ENCODE results near the gene FCAR. TPM values are rescaled to one million over a fixed set of nuclear protein-coding genes. Genes with fewer than 3 reads are reported as not detected.
"Not testable (repeated sequence)": the region's sequence is repeated elsewhere in the genome, so short reads cannot be mapped to it uniquely, and the experiment has no call there.

Gene FCAR
- polyA plus RNA-seq (ENCODE audit: insufficient read length): 0.27 TPM
- long read RNA-seq, donor 1: 0 reads
- long read RNA-seq, donor 2: 0 reads
- long read RNA-seq, donor 3: 0 reads
- long read RNA-seq, donor 4: 0 reads
- long read RNA-seq, donor 5: 0 reads
- long read RNA-seq, donor 6: 0 reads
- long read RNA-seq, donor 7: 0 reads
- long read RNA-seq, donor 8: 0 reads

GRCh38 chr19:54873990-54874389 lies at the start of gene FCAR:
FCAR (plus strand) TSS chr19:54874235; CDS start chr19:54874290, 55 bp downstream.
- DNase-seq: no peak

DNA sequence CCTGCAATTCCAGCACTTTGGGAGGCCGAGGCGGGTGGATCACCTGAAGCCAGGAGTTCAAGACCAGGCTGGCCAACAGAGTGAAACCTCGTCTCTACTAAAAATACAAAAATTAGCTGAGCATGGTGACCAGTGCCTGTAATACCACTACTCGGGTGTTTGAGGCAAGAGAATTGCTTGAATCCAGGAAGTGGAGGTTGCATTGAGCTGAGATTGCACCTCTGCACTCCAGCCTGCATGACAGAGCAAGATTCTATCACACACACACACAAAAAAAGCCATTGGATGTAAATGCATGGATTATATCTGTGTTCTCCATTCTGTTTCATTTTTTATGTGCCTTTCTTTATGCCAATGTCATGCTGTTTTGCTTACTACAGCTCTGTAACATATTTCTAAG lies 49.6 kb upstream of the FCAR start:
- not testable (repeated sequence) for DNase-seq

DNA sequence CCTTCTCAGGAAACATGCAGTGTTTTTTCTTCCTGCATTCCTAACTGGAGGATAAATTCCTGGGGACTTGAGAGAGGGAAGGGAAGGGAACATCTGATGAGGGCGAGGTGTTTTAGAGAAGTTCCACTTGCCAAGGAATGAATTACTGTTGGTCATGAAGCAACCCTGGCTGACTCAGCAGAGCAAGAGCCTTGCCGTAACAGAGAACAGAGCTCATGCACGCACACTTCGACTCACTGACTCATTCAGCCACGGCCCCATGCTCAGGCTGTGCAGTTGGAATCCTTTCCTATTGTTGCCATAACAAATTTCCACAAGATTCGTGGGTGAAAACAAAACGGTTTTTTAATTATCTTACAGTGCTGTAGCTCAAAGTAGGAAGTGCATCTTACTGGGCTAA lies 48.7 kb upstream of the FCAR start:
- DNase-seq: not testable (repeated sequence)

GRCh38 chr19:54828064-54828463 lies 46.0 kb upstream of the FCAR start:
- not testable (repeated sequence) for DNase-seq

DNA sequence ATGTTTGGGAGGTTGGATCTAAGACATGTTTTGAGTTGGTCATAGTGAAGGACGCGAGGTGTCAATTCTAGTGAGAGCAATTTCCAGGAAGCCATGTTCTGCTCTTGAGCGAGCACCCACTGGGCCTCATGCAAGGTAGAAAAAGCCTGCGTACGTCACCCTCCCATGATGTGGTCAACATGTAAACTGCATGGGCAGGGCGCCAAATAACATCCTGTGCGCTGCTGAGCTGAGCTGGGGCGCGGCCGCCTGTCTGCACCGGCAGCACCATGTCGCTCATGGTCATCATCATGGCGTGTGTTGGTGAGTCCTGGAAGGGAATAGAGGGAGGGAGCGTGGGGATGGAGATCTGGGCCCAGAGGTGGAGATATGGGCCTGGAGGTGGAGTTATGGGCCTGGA lies 41.5 kb upstream of the FCAR start, which contains the start of gene KIR2DS4:
Gene KIR2DS4 (plus strand): TSS at position 181 of the 400 bp plus-strand sequence.
- not testable (repeated sequence) for DNase-seq

GRCh38 chr19:54835126-54835525 lies 38.9 kb upstream of the FCAR start:
- not testable (repeated sequence) for DNase-seq

GRCh38 chr19:54837522-54837921 lies 36.5 kb upstream of the FCAR start:
- not testable (repeated sequence) for DNase-seq

DNA sequence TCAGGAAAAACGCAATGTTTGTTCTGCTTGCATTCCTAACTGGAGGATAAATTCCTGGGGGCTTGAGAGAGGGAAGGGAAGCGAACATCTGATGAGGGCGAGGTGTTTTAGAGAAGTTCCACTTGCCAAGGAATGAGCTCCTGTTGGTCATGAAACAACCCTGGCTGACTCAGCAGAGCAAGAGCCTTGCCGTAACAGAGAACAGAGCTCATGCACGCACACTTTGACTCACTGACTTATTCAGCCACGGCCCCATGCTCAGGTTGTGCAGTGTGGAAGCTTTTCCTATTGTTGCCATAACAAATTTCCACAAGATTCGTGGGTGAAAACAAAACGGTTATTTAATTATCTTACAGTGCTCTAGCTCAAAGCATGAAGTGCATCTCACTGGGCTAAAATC lies 30.9 kb upstream of the FCAR start:
- not testable (repeated sequence) for DNase-seq

- DNase-seq: not testable (repeated sequence)
Observed at GRCh38 chr19:54850061-54850640, 23.9 kb upstream of the FCAR start, which contains the start of gene KIR3DL2. KIR3DL2 (plus strand) TSS chr19:54850443; CDS start chr19:54850476, 33 bp downstream.

GRCh38 chr19:54850930-54851329 lies 23.1 kb upstream of the FCAR start:
- no peak for DNase-seq

DNA sequence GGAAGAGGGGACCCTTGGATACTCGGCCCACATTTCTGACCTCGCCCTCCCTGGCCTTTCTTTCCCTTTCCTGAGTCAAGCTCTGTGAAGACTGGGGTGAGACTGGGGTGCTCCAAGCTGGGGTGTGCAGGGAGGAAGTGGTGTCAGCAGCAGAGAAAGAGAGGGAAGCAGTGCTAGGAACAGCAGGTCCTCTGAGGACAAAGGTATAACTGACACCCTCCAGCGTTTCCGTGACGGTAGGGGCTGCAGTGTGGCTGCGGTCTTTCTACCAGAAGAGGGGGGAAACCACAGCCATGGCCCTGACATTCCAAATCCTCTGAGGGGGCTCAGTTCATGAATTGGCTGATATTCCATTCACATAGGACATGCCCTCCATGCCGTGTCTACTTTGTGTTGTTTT lies 22.7 kb upstream of the FCAR start:
- DNase-seq: no peak

DNA sequence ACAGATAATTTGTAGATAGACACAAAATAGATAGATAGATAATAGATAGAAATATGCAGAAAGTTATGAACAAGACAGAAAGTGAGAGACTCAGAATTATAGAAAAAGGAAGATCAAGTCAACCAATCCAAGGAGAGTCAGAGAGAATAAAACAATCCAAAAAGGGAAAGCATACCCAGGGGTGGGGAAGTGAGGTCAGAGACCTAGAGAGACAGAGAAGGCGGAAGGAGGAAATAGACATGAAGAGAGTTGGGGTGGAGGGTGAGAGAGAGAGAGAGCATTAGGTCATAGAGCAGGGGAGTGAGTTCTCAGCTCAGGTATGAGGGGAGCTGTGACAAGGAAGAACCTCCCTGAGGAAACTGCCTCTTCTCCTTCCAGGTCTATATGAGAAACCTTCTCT lies 18.8 kb upstream of the FCAR start:
- not testable (repeated sequence) for DNase-seq

GRCh38 chr19:54858476-54858875 lies 15.6 kb upstream of the FCAR start:
- DNase-seq: not testable (repeated sequence)

- not testable (repeated sequence) for DNase-seq
Observed at GRCh38 chr19:54859421-54859820, 14.6 kb upstream of the FCAR start.

GRCh38 chr19:54863459-54863858 lies 10.6 kb upstream of the FCAR start:
- DNase-seq: not testable (repeated sequence)

DNA sequence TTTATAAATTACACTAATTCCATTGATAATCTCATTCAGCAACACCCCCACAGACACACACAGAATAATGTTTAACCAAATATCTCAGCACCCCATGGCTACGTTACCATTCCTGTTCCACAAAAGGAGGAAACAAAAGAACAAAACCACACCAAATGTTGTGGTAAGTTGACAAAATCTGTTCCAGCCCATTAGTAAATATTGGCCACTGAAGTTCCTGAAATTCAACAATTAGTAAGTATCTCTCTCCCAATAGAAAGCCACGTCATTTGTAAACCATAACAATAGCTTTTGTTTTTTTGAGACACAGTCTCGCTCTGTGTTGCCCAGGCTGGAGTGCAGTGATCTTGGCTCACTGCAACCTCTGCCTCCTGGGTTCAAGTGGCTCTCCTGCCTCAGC lies 2.3 kb upstream of the FCAR start:
- DNase-seq: no peak

DNA sequence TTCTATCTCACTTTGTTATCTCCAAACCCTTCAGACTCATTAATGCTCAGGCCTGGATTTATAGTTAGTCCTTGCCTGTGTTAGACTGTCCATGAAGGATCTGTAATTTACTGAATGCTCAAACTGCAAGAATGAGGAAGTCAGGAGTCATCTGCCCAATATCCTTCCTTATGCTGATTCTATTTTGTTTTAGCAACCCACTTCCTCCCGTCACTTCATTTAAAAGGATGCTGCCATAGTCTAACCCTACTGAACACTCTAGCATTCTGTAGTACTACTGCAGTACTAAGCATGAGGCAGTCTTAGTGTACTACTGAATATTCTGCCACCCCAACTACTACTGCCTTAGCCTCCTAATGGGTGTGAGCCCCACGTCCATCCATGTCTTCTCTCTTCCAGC lies 1.5 kb downstream of the FCAR start:
- no peak for DNase-seq

- DNase-seq: no peak
Observed at GRCh38 chr19:54877471-54877870, 3.4 kb downstream of the FCAR start.

DNA sequence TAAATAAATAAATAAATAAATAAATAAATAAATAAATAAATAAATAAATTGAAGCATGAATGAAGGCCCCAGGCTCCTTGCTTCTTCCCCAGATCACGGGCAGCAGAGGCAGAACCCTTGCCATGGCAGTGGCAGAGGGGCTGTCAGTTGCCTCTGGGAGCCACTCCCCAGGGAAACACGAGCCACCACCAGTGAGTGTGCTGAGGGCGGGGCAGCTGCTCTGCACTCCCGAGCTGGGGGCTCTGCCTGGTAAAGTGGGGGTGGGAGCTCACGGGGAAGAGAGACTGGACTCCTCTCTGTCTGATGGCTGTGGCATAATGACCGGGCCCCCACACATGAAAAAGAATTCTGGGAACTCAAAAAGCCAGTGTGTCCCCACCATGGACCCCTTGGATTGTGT lies 7.8 kb downstream of the FCAR start:
- no peak for DNase-seq

GRCh38 chr19:54882758-54883157 lies 8.7 kb downstream of the FCAR start:
- no peak for DNase-seq

- no peak for DNase-seq
Observed at GRCh38 chr19:54883228-54883627, 9.2 kb downstream of the FCAR start.

DNA sequence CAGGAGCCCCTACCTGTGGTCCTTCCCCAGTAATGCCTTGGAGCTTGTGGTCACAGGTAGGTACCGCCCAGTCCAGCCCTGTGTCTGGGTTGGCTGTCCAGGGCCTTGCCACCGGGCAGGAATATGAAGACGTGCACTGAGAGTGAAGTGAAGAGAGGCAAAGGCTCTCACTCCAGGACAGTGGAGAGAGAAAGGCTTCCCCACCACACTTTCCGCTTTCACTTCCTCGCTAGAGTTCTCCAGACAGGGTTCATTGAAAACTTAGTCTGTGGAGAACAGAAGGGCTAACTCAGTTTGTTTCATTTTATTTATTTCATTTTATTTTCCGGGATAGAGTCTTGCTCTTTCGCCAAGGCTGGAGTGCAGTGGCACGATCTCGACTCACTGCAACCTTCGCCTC lies 14.2 kb downstream of the FCAR start:
- DNase-seq: no peak

DNA sequence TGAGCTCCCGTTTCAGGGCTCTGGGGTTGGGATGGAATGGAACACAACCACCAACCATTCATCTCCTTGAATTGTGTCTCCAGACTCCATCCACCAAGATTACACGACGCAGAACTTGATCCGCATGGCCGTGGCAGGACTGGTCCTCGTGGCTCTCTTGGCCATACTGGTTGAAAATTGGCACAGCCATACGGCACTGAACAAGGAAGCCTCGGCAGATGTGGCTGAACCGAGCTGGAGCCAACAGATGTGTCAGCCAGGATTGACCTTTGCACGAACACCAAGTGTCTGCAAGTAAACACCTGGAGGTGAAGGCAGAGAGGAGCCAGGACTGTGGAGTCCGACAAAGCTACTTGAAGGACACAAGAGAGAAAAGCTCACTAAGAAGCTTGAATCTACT lies 15.5 kb downstream of the FCAR start:
- DNase-seq: no peak

DNA sequence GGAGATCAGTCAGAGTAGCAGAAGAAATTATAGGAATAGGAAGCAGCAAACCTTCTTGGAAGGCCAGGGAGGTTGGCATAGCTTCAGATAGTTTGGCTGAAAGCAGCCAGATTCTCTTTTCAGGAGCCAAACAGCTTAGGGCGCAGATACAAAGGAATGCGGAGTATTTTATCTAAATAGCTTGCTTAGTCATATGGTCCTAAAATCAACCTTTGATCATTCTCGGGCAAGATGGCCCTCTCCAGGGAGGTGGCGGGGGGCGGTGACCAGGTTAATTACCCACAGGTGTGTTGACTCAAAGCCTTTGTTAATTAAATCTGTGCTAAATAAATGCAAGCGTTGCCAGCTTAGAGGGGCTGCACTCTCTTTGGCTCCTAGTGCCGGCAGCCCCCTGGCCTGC lies 19.4 kb downstream of the FCAR start:
- DNase-seq: no peak

All from left kidney (tissue), 8 donors.